ENCODE measurements around the gene PKD1.

- TF ChIP-seq CTCF (IDR thresholded peaks at IDR 0.05): no peak
- peak in 1 of 3 donors; percentile 7 for TF ChIP-seq POLR2A (IDR thresholded peaks at IDR 0.05)
Measured at GRCh38 chr16:2149630-2150417, 14.1 kb upstream of the PKD1 start.

Measured in body of pancreas (tissue), 4 donors.